Aorta (tissue), 5 donors: ENCODE data around the gene TARP.

ENCODE experiments used
- ATAC-seq: fragments of 200-7000 bp; cut with Tn5 transposase; one replicate; pipeline ENCODE4 v1.9.1; 2022; ENCODE audit warnings: moderate library complexity; ENCODE audit not compliant: low FRiP score
- DNase-seq, 2 donors: peaks; one replicate each; pipeline ENCODE4 v3.0.0-alpha.2; 2020
- H3K27ac ChIP-seq, 2 donors: one replicate each; pipeline ENCODE4 v1.5.1; 2013; ENCODE audit warnings: low read length in 2 of 2, mild to moderate bottlenecking in 2 of 2, moderate library complexity in 2 of 2, control low read depth in 1 of 2, inconsistent platforms in 1 of 2, low read depth in 1 of 2
- H3K27me3 ChIP-seq, 2 donors: one replicate each; pipeline ENCODE4 v1.6.1; 2013; ENCODE audit warnings: control low read depth in 1 of 2, low read length in 1 of 2, mild to moderate bottlenecking in 1 of 2, moderate library complexity in 1 of 2; ENCODE audit not compliant: insufficient read depth in 2 of 2, control insufficient read depth in 1 of 2
- H3K36me3 ChIP-seq, 2 donors: one replicate each; pipeline ENCODE4 v1.6.1; 2013; ENCODE audit warnings: control low read depth in 1 of 2, low read length in 1 of 2, mild to moderate bottlenecking in 1 of 2; ENCODE audit not compliant: insufficient read depth in 2 of 2, control insufficient read depth in 1 of 2
- H3K4me1 ChIP-seq, 2 donors: one replicate each; pipeline ENCODE4 v1.6.1; 2013; ENCODE audit warnings: low read length in 2 of 2, control low read depth in 1 of 2, mild to moderate bottlenecking in 1 of 2, moderate library complexity in 1 of 2; ENCODE audit not compliant: insufficient read depth in 2 of 2, control insufficient read depth in 1 of 2
- H3K4me3 ChIP-seq, 2 donors: one replicate each; pipeline ENCODE4 v1.5.1; 2013; ENCODE audit warnings: low read length in 2 of 2, control low read depth in 1 of 2, mild to moderate bottlenecking in 1 of 2
- H3K9me3 ChIP-seq: one replicate; pipeline ENCODE4 v1.6.1; 2013; ENCODE audit warnings: mild to moderate bottlenecking, low read length; ENCODE audit not compliant: control insufficient read depth
- WGBS, 2 donors: extraction: QIAGEN DNeasy Blood & Tissue Kit; methylation state at CpG; one replicate each; pipeline ENCODE4 v1.1.7; 2013; 5-methylcytosine and 5-hydroxymethylcytosine counted together
- intact Hi-C, 2 donors: fragments of 100-400 bp; cut with DNase I; formaldehyde crosslinking; loops; one replicate each; pipeline versions ENCODE4 v1.14.2 to v1.15.0; 2022
- donor health status: healthy with polysubstance abuse.
- donor health status: Bipolar disorder and iron deficiency.
- donor health status: DM: no; HTN: no; CAD: no.
- donor health status: DM: no; HTN: no; CAD: no.
- donor health status: DM: yes; HTN: yes; CAD: no.

Gene TARP

GRCh38 chr7:38291117-38291647 lies 17.7 kb upstream of the TARP start:
- WGBS, 2 donors, result 81 to 82% methylated on average over 9 of the region's 9 CpGs
- no peaks in the 10 kb centered on the region for H3K36me3 ChIP-seq
- intact Hi-C loops, result no loop called here
- ATAC-seq (no peak), DNase-seq (no peak)
- H3K4me1 ChIP-seq, result no peaks in the 10 kb centered on the region
- no peaks in the 10 kb centered on the region for H3K27me3 ChIP-seq
- peaks cover 5% of the 10 kb centered on the region for H3K9me3 ChIP-seq
- no peak overlapping the region for H3K4me3 ChIP-seq
- H3K27ac ChIP-seq, result no peak overlapping the region

DNA sequence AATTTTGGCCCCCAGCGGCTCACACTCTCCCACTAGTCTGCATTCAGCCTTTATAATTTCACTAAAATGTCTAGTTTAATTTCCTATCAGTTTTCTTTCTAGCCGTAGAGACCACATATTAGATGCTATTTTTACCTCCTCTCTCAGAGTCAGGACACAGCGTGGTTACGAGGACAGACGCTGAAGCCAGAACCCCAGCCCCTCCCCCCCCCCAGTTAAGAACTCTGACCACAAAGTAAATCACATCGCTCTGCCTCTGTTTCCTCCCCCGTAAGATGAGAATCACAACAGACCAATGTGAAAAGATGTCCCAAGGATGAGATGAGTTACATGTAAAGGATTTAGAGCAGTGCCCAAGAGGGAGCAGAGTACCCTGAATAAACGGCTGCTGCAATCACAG lies 11.1 kb upstream of the TARP start:
- H3K27me3 ChIP-seq, result no peaks in the 10 kb centered on the region
- H3K4me1 ChIP-seq, result no peaks in the 10 kb centered on the region
- no peak overlapping the region for H3K4me3 ChIP-seq
- DNase-seq (no peak), ATAC-seq (no peak)
- WGBS, 2 donors, result 26 to 29% methylated on average over 8 of the region's 8 CpGs
- intact Hi-C loops, result no loop called here
- no peak overlapping the region for H3K27ac ChIP-seq
- H3K36me3 ChIP-seq, result no peaks in the 10 kb centered on the region
- peaks cover 2% of the 10 kb centered on the region for H3K9me3 ChIP-seq

DNA sequence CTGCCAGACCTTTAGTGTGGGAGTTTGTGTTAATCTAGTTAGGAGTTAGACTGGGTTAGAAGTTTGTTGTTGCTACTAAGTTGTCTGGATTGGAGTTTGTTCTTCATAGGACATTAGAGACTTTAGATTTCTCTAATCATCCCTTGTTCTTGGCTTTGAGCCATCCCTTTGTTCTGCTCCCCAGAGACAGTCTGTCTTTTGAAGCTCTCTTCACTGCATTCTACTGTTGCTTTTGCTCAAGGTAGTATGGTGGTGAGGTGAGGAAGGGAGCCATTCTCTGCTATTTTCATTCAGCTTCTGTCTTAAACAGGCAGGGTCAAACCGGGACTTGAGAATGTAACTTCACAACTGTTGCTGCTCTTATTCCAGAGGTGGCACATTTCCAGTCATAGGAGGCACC lies 10.4 kb upstream of the TARP start:
- 77 to 78% methylated on average over 1 of the region's 1 CpG for WGBS, 2 donors
- DNase-seq (no peak), ATAC-seq (no peak)
- H3K27me3 ChIP-seq, result no peaks in the 10 kb centered on the region
- intact Hi-C loops, result no loop called here
- H3K27ac ChIP-seq, result no peak overlapping the region
- peaks cover 2% of the 10 kb centered on the region for H3K9me3 ChIP-seq
- H3K36me3 ChIP-seq, result no peaks in the 10 kb centered on the region
- H3K4me3 ChIP-seq, result no peak overlapping the region
- no peaks in the 10 kb centered on the region for H3K4me1 ChIP-seq

GRCh38 chr7:38283107-38283506 lies 9.7 kb upstream of the TARP start:
- 80 to 85% methylated on average over 4 of the region's 4 CpGs for WGBS, 2 donors
- no peak for DNase-seq
- Histone ChIP-seq H3K27ac (no peak overlapping the region), H3K4me3 (no peak overlapping the region), H3K4me1 (no peaks in the 10 kb centered on the region), H3K36me3 (no peaks in the 10 kb centered on the region), H3K9me3 (peaks cover 2% of the 10 kb centered on the region), H3K27me3 (no peaks in the 10 kb centered on the region)
- no peak for ATAC-seq
- intact Hi-C loops, result no loop called here

- Histone ChIP-seq H3K4me1 (no peaks in the 10 kb centered on the region), H3K36me3 (no peaks in the 10 kb centered on the region), H3K9me3 (peaks cover 2% of the 10 kb centered on the region), H3K4me3 (no peak overlapping the region), H3K27ac (no peak overlapping the region), H3K27me3 (no peaks in the 10 kb centered on the region)
- ATAC-seq (no peak), DNase-seq (no peak)
- WGBS, 2 donors, result 64% methylated on average over 3 of the region's 3 CpGs
- intact Hi-C loops, result no loop called here
Observed at GRCh38 chr7:38282081-38282480, 8.6 kb upstream of the TARP start.

DNA sequence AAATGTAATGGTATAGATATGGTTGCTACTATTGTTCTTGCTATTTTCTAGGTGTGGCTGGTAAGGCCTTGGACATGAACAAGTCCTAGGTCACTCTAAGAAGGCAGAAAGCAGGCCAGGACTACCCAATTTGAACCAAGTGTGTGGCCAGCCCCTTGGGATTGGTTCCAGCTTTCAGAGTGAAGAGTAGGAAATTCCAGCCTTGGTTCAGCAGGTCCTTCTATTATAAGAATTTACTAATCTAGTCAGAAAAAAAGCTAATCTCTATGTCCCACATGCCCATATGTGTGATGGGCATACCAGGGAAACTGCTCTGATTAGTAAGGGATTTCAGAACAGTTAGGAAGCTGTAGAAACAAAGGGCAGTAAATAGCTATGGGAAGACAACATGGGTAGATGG lies 7.8 kb upstream of the TARP start:
- Histone ChIP-seq H3K9me3 (no peaks in the 10 kb centered on the region), H3K4me1 (no peaks in the 10 kb centered on the region), H3K36me3 (no peaks in the 10 kb centered on the region), H3K4me3 (no peak overlapping the region), H3K27ac (no peak overlapping the region), H3K27me3 (no peaks in the 10 kb centered on the region)
- intact Hi-C loops, result no loop called here
- ATAC-seq, result no peak
- DNase-seq, result no peak

- intact Hi-C loops, result no loop called here
- Histone ChIP-seq H3K4me1 (no peaks in the 10 kb centered on the region), H3K4me3 (no peak overlapping the region), H3K9me3 (no peaks in the 10 kb centered on the region), H3K36me3 (no peaks in the 10 kb centered on the region), H3K27me3 (no peaks in the 10 kb centered on the region), H3K27ac (no peak overlapping the region)
- ATAC-seq, result no peak
- 92% methylated on average over 3 of the region's 3 CpGs for WGBS, 2 donors
- DNase-seq, result no peak
Observed at GRCh38 chr7:38280707-38281106, 7.3 kb upstream of the TARP start.

GRCh38 chr7:38280000-38280399 lies 6.6 kb upstream of the TARP start:
- H3K27ac ChIP-seq, result no peak overlapping the region
- H3K4me3 ChIP-seq, result no peak overlapping the region
- no peaks in the 10 kb centered on the region for H3K4me1 ChIP-seq
- WGBS, 2 donors, result 14 to 28% methylated on average over 1 of the region's 1 CpG
- DNase-seq (no peak), ATAC-seq (no peak)
- no peaks in the 10 kb centered on the region for H3K9me3 ChIP-seq
- intact Hi-C loops, result no loop called here
- no peaks in the 10 kb centered on the region for H3K27me3 ChIP-seq
- H3K36me3 ChIP-seq, result no peaks in the 10 kb centered on the region

DNA sequence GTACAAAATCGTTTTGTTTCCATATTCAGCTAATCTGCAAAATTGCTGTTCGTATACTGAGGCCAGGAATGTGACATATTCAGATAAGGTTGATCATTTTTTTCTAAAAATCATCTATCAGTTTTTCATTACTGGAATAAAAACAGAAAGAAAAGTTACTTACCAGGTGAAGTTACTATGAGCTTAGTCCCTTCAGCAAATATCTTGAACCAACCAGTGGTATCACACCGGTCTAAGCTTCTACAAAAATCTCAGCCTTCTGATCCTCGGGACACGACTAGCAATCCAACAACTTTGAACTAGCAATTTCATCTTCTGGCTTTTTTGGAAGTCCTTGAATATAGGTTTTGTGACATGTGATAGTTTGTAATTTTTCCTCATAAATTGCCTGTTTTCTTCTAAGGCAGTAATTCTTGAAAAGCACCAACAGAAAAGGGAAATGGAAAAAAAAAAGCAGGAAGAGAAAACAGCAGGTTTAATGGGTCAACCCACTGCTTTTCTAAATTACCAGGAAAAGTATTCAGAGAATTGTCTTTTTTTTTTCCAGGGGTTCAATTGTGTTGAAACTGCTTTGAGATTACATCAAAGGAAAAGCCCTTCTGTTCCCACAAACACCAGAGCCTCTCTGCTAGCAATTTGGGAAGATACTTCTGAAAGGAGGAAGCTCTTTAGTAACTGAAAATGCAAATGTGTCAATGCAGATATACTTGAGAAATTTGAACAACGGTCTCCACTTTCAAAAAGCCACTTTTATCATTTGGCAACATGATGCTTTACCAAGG lies 2.9 kb upstream of the TARP start:
- Histone ChIP-seq H3K9me3 (no peaks in the 10 kb centered on the region), H3K4me3 (no peak overlapping the region), H3K27me3 (no peaks in the 10 kb centered on the region), H3K36me3 (no peaks in the 10 kb centered on the region), H3K4me1 (no peaks in the 10 kb centered on the region), H3K27ac (no peak overlapping the region)
- DNase-seq, result no peak
- intact Hi-C loops, result no loop called here
- WGBS, 2 donors, result 59 to 64% methylated on average over 6 of the region's 6 CpGs
- no peak for ATAC-seq
